H1 (cell line): ENCODE measurements around the gene LAMC1. TPM values are rescaled to one million over a fixed set of nuclear protein-coding genes. Genes with fewer than 3 reads are reported as not detected.

ENCODE experiments used
- CTCF ChIA-PET: fragments of 300-600 bp; sonication (Branson Sonifier 250); formaldehyde crosslinking; loops from one replicate; lab custom pipeline; 2021; ENCODE audit not compliant: partially characterized antibody; lab: Charles Lee
- POLR2A ChIA-PET: fragments of 300-600 bp; sonication (Branson Sonifier 250); formaldehyde crosslinking; loops from one replicate; lab custom pipeline; 2021; ENCODE audit warnings: inconsistent platforms; ENCODE audit not compliant: partially characterized antibody; lab: Charles Lee
- DNase-seq, 2 experiments: peaks; one replicate each; pipeline versions ENCODE4 v3.0.0 to v3.0.0-alpha.2; 2010 to 2022; ENCODE audit warnings: low spot score in 2 of 2, low read depth in 1 of 2, mixed read lengths in 1 of 2
- FAIRE-seq: peaks from 2 replicates; lab custom pipeline; 2011; peaks lifted over from hg19 to GRCh38; lab: Jason Lieb, UNC
- H2AFZ ChIP-seq: 2 replicates; pipeline ENCODE4 v1.8.1; 2012; ENCODE audit warnings: low read length, inconsistent platforms
- H2AK5ac ChIP-seq: 2 replicates; pipeline ENCODE4 v1.6.1; 2013; ENCODE audit warnings: low read depth, low read length
- H2BK120ac ChIP-seq: replicated peaks from 2 replicates; pipeline ENCODE3; 2013; ENCODE audit warnings: low read depth, low read length, inconsistent platforms
- H2BK12ac ChIP-seq: 2 replicates; pipeline ENCODE4 v1.6.1; 2013; ENCODE audit warnings: low read depth, low read length
- H2BK15ac ChIP-seq: 2 replicates; pipeline ENCODE4 v1.6.1; 2013; ENCODE audit warnings: low read length
- H2BK20ac ChIP-seq: 2 replicates; pipeline ENCODE4 v1.6.1; 2013; ENCODE audit warnings: low read length
- H2BK5ac ChIP-seq: 2 replicates; pipeline ENCODE4 v1.6.1; 2013; ENCODE audit warnings: low read depth, low read length
- H3K14ac ChIP-seq: 2 replicates; pipeline ENCODE4 v1.6.1; 2013; ENCODE audit warnings: inconsistent platforms; ENCODE audit not compliant: insufficient read length
- H3K18ac ChIP-seq: 2 replicates; pipeline ENCODE4 v1.6.1; 2013; ENCODE audit warnings: low read length; ENCODE audit errors: extremely low read depth
- H3K23ac ChIP-seq: 2 replicates; pipeline ENCODE4 v1.6.1; 2013; ENCODE audit warnings: inconsistent platforms; ENCODE audit not compliant: insufficient read length
- H3K23me2 ChIP-seq: 2 replicates; pipeline ENCODE4 v1.6.1; 2013; ENCODE audit warnings: low read depth, low read length
- H3K27ac ChIP-seq: 2 replicates; pipeline ENCODE4 v1.6.1; 2011; ENCODE audit warnings: low read depth, low read length, inconsistent platforms
- H3K27me3 ChIP-seq, 4 experiments: replicated peaks in 1 of 4; 1 replicate in 1 of 4; 2 replicates in 3 of 4; pipeline versions ENCODE4 v1.6.1 to v1.8.1; 2011 to 2013; ENCODE audit warnings: low read length in 3 of 4, mild to moderate bottlenecking in 3 of 4, inconsistent platforms in 2 of 4, mixed read lengths in 2 of 4, moderate library complexity in 1 of 4; ENCODE audit not compliant: control insufficient read depth in 3 of 4, insufficient read depth in 3 of 4; ENCODE audit errors: extremely low read depth in 1 of 4
- H3K36me3 ChIP-seq, 4 experiments: 2 replicates each; pipeline versions ENCODE4 v1.6.1 to v1.8.1; 2011 to 2013; ENCODE audit warnings: mild to moderate bottlenecking in 4 of 4, low read length in 3 of 4, moderate library complexity in 2 of 4, control low read depth in 1 of 4, inconsistent platforms in 1 of 4; ENCODE audit not compliant: insufficient read depth in 4 of 4, control insufficient read depth in 2 of 4
- H3K4ac ChIP-seq: replicated peaks from 2 replicates; pipeline ENCODE3; 2013; ENCODE audit warnings: low read length, low read depth, mixed read lengths, inconsistent platforms; ENCODE audit not compliant: insufficient read length
- H3K4me1 ChIP-seq, 4 experiments: replicated peaks in 1 of 4; 1 replicate in 1 of 4; 2 replicates in 3 of 4; pipeline versions ENCODE4 v1.6.1 to v1.8.1; 2011 to 2013; ENCODE audit warnings: low read length in 3 of 4, inconsistent platforms in 2 of 4, mixed read lengths in 1 of 4; ENCODE audit not compliant: insufficient read depth in 4 of 4, control insufficient read depth in 3 of 4
- H3K4me2 ChIP-seq, 2 experiments: 2 replicates each; pipeline versions ENCODE4 v1.6.1 to v1.8.1; 2011 to 2013; ENCODE audit warnings: low read depth in 2 of 2, low read length in 2 of 2, control low read depth in 1 of 2, inconsistent platforms in 1 of 2, mild to moderate bottlenecking in 1 of 2; ENCODE audit not compliant: insufficient read depth in 1 of 2
- H3K4me3 ChIP-seq, 4 experiments: fragments of 200-600, 300-600 bp in 1 of 4; sonication (generic), shearing (Covaris generic), sonication (Bioruptor Twin) in 1 of 4; 2 replicates each; pipeline versions ENCODE4 v1.5.1 to v1.8.1; 2011 to 2016; ENCODE audit warnings: low read length in 4 of 4, low read depth in 3 of 4, control low read depth in 2 of 4, inconsistent platforms in 2 of 4, mild to moderate bottlenecking in 2 of 4, mixed read lengths in 1 of 4, moderate library complexity in 1 of 4; ENCODE audit not compliant: insufficient read depth in 2 of 4; ENCODE audit errors: extremely low read depth in 1 of 4
- H3K56ac ChIP-seq: replicated peaks from 2 replicates; pipeline ENCODE3; 2013; ENCODE audit warnings: low read depth, mild to moderate bottlenecking, mixed read lengths, low read length, inconsistent platforms; ENCODE audit not compliant: insufficient read length
- H3K79me1 ChIP-seq: 2 replicates; pipeline ENCODE4 v1.6.1; 2013; ENCODE audit warnings: low read depth, low read length, control low read depth
- H3K79me2 ChIP-seq, 2 experiments: 2 replicates each; pipeline versions ENCODE4 v1.6.1 to v1.8.1; 2012 to 2013; ENCODE audit warnings: low read length in 2 of 2, mild to moderate bottlenecking in 2 of 2, inconsistent platforms in 1 of 2; ENCODE audit not compliant: insufficient read depth in 2 of 2, control insufficient read depth in 1 of 2
- H3K9ac ChIP-seq, 4 experiments: replicated peaks in 1 of 4; 1 replicate in 1 of 4; 2 replicates in 3 of 4; pipeline versions ENCODE4 v1.6.1 to v1.8.1; 2011 to 2013; ENCODE audit warnings: low read depth in 3 of 4, low read length in 3 of 4, control low read depth in 2 of 4, mild to moderate bottlenecking in 2 of 4, moderate library complexity in 2 of 4, inconsistent platforms in 1 of 4; ENCODE audit errors: extremely low read depth in 1 of 4
- H3K9me3 ChIP-seq, 2 experiments: 2 replicates each; pipeline versions ENCODE4 v1.6.1 to v1.8.1; 2012 to 2013; ENCODE audit warnings: mild to moderate bottlenecking in 2 of 2, moderate library complexity in 2 of 2, control low read depth in 1 of 2, inconsistent platforms in 1 of 2, low read depth in 1 of 2, low read length in 1 of 2, mixed read lengths in 1 of 2; ENCODE audit not compliant: insufficient read depth in 2 of 2
- H4K20me1 ChIP-seq, 2 experiments: replicated peaks in 1 of 2; 2 replicates each; pipeline versions ENCODE3 to v1.8.1; 2011 to 2013; ENCODE audit warnings: inconsistent platforms in 2 of 2, low read length in 2 of 2, mild to moderate bottlenecking in 1 of 2; ENCODE audit not compliant: insufficient read depth in 2 of 2, control insufficient read depth in 1 of 2
- H4K5ac ChIP-seq: 2 replicates; pipeline ENCODE4 v1.6.1; 2013; ENCODE audit warnings: low read length, low read depth, mixed read lengths, inconsistent platforms; ENCODE audit not compliant: insufficient read length
- H4K8ac ChIP-seq: 2 replicates; pipeline ENCODE4 v1.8.0; 2013; ENCODE audit warnings: mild to moderate bottlenecking, moderate library complexity, low read length, inconsistent platforms; ENCODE audit not compliant: insufficient read depth; ENCODE audit errors: extremely low read depth
- H4K91ac ChIP-seq: replicated peaks from 2 replicates; pipeline ENCODE3; 2013; ENCODE audit warnings: low read length, mixed read lengths, inconsistent platforms; ENCODE audit not compliant: insufficient read length
- TAF7 ChIP-seq: optimal IDR thresholded peaks from 2 replicates; pipeline ENCODE3; 2011; ENCODE audit warnings: low read depth, mild to moderate bottlenecking, inconsistent platforms, low read length, moderate library complexity, borderline replicate concordance
- ZNF274 ChIP-seq: IDR thresholded peaks from 2 replicates; pipeline ENCODE4 v1.7.0; 2012; ENCODE audit warnings: low read length, borderline replicate concordance; ENCODE audit errors: extremely low read depth
- WGBS, 2 experiments: shearing (Covaris generic) in 1 of 2; methylation state at CpG; one replicate each; pipeline versions ENCODE4 v1.1.6 to v1.1.7; 2013 to 2015; ENCODE audit warnings: low lambda C conversion rate in 2 of 2, mixed read lengths in 2 of 2, inconsistent platforms in 1 of 2, low coverage in 1 of 2, missing lambda C conversion rate in 1 of 2; ENCODE audit not compliant: insufficient replicate concordance in 2 of 2, insufficient coverage in 1 of 2, insufficient read length in 1 of 2; ENCODE audit errors: extremely low coverage in 1 of 2, missing lambda C conversion rate in 1 of 2; 5-methylcytosine and 5-hydroxymethylcytosine counted together
- polyA plus RNA-seq, 7 experiments: library from polyadenylated mRNA; depleted of rRNA in 3 of 7; stranded (reverse) in 5 of 7; unstranded in 2 of 7; fragments of >200 nt in 5 of 7; fragments of 200-250 nt in 2 of 7; gene quantifications; 1 replicate in 5 of 7; 2 replicates in 1 of 7; 4 replicates in 1 of 7; pipeline versions ENCODE4 v1.2.1 to v1.2.3, GENCODE V29; 2011 to 2013; ENCODE audit warnings: missing spikeins in 2 of 7, mixed read lengths in 2 of 7
- total RNA-seq: library from RNA; stranded (reverse); fragmentation: NEBNext Ultra II Directional; extraction: Animal tissue kit (Norgen Biotek cat#: 25700); gene quantifications from 2 replicates; pipeline ENCODE4 v1.2.1, GENCODE V29; 2021

LAMC1 gene
- total and polyA plus RNA-seq, 2 of the 8 experiments (the other 6 are each of a cell fraction or from before 2014, with no cell fraction given) = 47.6 to 90.3 TPM

DNA sequence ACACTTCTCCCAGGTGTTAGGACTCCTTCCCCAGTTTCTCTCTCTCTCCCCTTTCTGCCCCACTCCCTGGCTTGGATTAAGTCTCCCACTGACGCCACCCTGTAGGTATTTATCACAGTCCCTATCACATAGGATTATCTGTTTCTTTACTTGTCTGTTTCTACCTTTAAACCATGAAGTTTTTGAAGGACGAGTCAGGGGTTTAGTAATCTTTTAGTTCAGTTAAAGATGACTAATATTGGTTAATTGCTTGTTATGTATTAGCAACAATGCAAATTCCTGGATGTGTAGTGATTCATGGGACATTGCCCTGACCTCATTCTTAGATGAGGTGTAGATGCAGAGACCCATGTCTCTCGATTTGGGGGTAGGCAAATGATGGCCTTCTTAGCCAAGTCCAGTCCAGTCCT, 6.4 kb downstream of the LAMC1 start:
- no peak overlapping the region for H2BK12ac ChIP-seq
- peaks cover 0 to 8% (median 4%) of the 10 kb centered on the region in 4 experiments; a peak in 5 of 7 replicates for H3K4me1 ChIP-seq
- H3K9me3 ChIP-seq = no peaks in the 10 kb centered on the region
- H2BK120ac ChIP-seq = no peak overlapping the region
- CTCF ChIA-PET = no interaction called here
- no peak overlapping the region for H3K27ac ChIP-seq
- H4K91ac ChIP-seq = no peak overlapping the region
- DNase-seq (no peak), FAIRE-seq (no peak)
- H3K79me1 ChIP-seq = no peaks in the 10 kb centered on the region; the same call in 1 of the 2 replicates
- no peaks in the 10 kb centered on the region; a peak in 1 of 8 replicates for H3K36me3 ChIP-seq
- no peaks in the 10 kb centered on the region for H3K23me2 ChIP-seq
- no peak overlapping the region for H3K4ac ChIP-seq
- POLR2A ChIA-PET = no interaction called here
- H3K23ac ChIP-seq = no peak overlapping the region
- H3K18ac ChIP-seq = no peak overlapping the region
- no peak overlapping the region for H3K4me3 ChIP-seq
- no peak overlapping the region for H4K5ac ChIP-seq
- H3K4me2 ChIP-seq = no peak overlapping the region
- no peak overlapping the region for H2BK5ac ChIP-seq
- no peak overlapping the region for H4K8ac ChIP-seq
- H2BK15ac ChIP-seq = no peak overlapping the region
- H3K14ac ChIP-seq = no peak overlapping the region
- 83% methylated on average over 3 of the region's 3 CpGs; no CpG with 5 or more reads in 1 of the 2 experiments for WGBS, 2 experiments
- no peaks in the 10 kb centered on the region for H3K27me3 ChIP-seq
- peaks cover 0 to 80% of the 10 kb centered on the region in 2 experiments; a peak in 2 of 4 replicates for H3K79me2 ChIP-seq
- TF ChIP-seq ZNF274 (no peak), TAF7 (peak; percentile 42)
- no peak overlapping the region for H2AK5ac ChIP-seq
- H2BK20ac ChIP-seq = no peak overlapping the region
- no peak overlapping the region for H3K56ac ChIP-seq
- H3K9ac ChIP-seq = no peak overlapping the region
- peaks cover 4 to 9% of the 10 kb centered on the region in 2 experiments for H4K20me1 ChIP-seq
- H2AFZ ChIP-seq = no peak overlapping the region
